ENCODE results near the gene EIF5B. TPM values are rescaled to one million over a fixed set of nuclear protein-coding genes. Genes with fewer than 3 reads are reported as not detected.

EIF5B gene
- total and polyA plus RNA-seq, 4 donors = 22.9 to 36.2 (median 31.7) TPM

DNA sequence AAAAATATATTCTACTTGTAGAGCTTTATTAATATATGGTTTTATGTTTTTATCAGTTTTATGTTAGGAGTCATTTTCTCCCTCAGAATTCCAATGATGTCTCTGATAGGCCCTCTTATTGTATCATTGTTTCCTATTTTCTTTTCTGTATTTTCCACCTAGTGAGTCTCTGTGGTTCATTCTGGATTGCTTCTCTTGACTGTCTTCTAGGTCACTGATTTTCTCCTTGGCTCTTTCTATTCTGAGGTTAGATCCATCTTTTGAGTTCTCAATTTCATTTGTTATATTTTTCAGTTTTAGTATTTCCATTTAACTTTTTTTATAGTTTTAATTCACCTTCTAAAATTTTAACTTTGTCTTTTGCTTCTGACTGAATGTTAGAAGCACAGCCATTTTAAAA lies 37.6 kb downstream of the EIF5B start:
- no peak for DNase-seq
- peaks cover 11 to 48% (median 29%) of the 10 kb centered on the region in 4 donors for H3K36me3 ChIP-seq (ENCODE audit: control insufficient read depth in 4 of 4, insufficient read depth in 4 of 4, low read length in 4 of 4)
- TF ChIP-seq, protein P1, sequence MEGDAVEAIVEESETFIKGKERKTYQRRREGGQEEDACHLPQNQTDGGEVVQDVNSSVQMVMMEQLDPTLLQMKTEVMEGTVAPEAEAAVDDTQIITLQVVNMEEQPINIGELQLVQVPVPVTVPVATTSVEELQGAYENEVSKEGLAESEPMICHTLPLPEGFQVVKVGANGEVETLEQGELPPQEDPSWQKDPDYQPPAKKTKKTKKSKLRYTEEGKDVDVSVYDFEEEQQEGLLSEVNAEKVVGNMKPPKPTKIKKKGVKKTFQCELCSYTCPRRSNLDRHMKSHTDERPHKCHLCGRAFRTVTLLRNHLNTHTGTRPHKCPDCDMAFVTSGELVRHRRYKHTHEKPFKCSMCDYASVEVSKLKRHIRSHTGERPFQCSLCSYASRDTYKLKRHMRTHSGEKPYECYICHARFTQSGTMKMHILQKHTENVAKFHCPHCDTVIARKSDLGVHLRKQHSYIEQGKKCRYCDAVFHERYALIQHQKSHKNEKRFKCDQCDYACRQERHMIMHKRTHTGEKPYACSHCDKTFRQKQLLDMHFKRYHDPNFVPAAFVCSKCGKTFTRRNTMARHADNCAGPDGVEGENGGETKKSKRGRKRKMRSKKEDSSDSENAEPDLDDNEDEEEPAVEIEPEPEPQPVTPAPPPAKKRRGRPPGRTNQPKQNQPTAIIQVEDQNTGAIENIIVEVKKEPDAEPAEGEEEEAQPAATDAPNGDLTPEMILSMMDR (IDR thresholded peaks at IDR 0.05; ENCODE audit: control extremely low read depth, extremely low read depth) = no peak
- no peaks in the 10 kb centered on the region for H3K27me3 ChIP-seq (ENCODE audit: control insufficient read depth in 3 of 3, insufficient read depth in 3 of 3, low read length in 2 of 3)
- H3K9ac ChIP-seq (ENCODE audit: insufficient read depth in 1 of 2, low read length in 2 of 2) = no peak overlapping the region
- H3K4me1 ChIP-seq (ENCODE audit: control insufficient read depth in 5 of 5, insufficient read depth in 5 of 5, low read length in 5 of 5) = no peaks in the 10 kb centered on the region
- H3K4me3 ChIP-seq = no peak overlapping the region
- no peak for ATAC-seq (ENCODE audit: insufficient read depth, low FRiP score)
- peaks cover 0 to 3% (median 0%) of the 10 kb centered on the region in 4 donors for H3K9me3 ChIP-seq (ENCODE audit: control insufficient read depth in 4 of 4, insufficient read depth in 3 of 4, low read length in 3 of 4)
- H3K27ac ChIP-seq (ENCODE audit: low read depth in 1 of 2, low read length in 1 of 2) = no peak overlapping the region

DNA sequence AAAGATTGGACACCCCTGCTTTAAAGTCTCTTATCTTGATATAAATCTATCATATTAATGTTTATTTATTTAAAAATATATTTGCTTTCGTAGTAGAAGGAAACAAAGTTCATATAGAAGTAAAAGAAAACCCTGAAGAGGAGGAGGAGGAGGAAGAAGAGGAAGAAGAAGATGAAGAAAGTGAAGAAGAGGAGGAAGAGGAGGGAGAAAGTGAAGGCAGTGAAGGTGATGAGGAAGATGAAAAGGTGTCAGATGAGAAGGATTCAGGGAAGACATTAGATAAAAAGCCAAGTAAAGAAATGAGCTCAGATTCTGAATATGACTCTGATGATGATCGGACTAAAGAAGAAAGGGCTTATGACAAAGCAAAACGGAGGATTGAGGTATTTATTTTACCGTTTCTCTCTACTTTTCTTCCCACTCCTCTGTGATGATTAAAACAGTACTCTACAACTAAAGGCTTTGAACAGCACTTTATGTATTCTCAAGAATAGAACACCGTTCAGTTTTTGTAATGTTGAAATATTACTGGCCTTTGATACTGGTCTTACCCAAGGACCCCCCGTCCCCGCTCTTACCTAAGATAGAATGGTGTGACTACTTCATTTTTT lies 39.2 kb downstream of the EIF5B start:
- Histone ChIP-seq H3K9me3 (ENCODE audit: control insufficient read depth in 4 of 4, insufficient read depth in 3 of 4, low read length in 3 of 4) (peaks cover 0 to 3% (median 0%) of the 10 kb centered on the region in 4 donors), H3K4me3 (no peak overlapping the region), H3K4me1 (ENCODE audit: control insufficient read depth in 5 of 5, insufficient read depth in 5 of 5, low read length in 5 of 5) (no peaks in the 10 kb centered on the region), H3K9ac (ENCODE audit: insufficient read depth in 1 of 2, low read length in 2 of 2) (no peak overlapping the region), H3K36me3 (ENCODE audit: control insufficient read depth in 4 of 4, insufficient read depth in 4 of 4, low read length in 4 of 4) (peaks cover 11 to 51% (median 27%) of the 10 kb centered on the region in 4 donors), H3K27ac (ENCODE audit: low read depth in 1 of 2, low read length in 1 of 2) (no peak overlapping the region), H3K27me3 (ENCODE audit: control insufficient read depth in 3 of 3, insufficient read depth in 3 of 3, low read length in 2 of 3) (no peaks in the 10 kb centered on the region)
- WGBS, 2 donors = 92 to 93% methylated on average over 7 of the region's 7 CpGs
- ATAC-seq (ENCODE audit: insufficient read depth, low FRiP score) (no peak), DNase-seq (no peak)
- TF ChIP-seq, protein P1 (IDR thresholded peaks at IDR 0.05; ENCODE audit: control extremely low read depth, extremely low read depth) = no peak

DNA sequence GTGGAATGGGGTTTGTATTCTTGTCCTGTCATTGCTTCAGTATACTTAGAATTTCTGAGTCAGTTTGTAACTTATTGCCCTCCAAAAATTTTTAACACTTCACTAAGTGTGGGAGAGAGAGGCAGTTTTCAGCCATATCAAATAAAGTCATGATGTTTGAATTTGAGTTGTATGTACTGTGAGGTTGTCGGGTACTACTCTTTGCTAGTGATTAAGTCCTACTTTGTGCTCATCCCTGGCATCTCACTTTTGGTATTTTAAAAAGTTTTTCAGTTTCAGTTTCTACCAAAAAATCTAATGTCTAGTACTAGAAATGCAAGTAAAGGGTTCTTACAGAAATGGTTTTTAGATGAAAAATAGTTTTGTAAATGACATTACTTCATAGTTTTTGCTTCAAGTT lies 40.7 kb downstream of the EIF5B start:
- DNase-seq (no peak), ATAC-seq (ENCODE audit: insufficient read depth, low FRiP score) (no peak)
- H3K9ac ChIP-seq (ENCODE audit: insufficient read depth in 1 of 2, low read length in 2 of 2) = no peak overlapping the region
- H3K4me3 ChIP-seq = no peak overlapping the region
- H3K4me1 ChIP-seq (ENCODE audit: control insufficient read depth in 5 of 5, insufficient read depth in 5 of 5, low read length in 5 of 5) = no peaks in the 10 kb centered on the region
- 86 to 95% methylated on average over 1 of the region's 1 CpG for WGBS, 2 donors
- H3K27ac ChIP-seq (ENCODE audit: low read depth in 1 of 2, low read length in 1 of 2) = no peak overlapping the region
- TF ChIP-seq, protein P1 (IDR thresholded peaks at IDR 0.05; ENCODE audit: control extremely low read depth, extremely low read depth) = no peak
- no peaks in the 10 kb centered on the region for H3K27me3 ChIP-seq (ENCODE audit: control insufficient read depth in 3 of 3, insufficient read depth in 3 of 3, low read length in 2 of 3)
- peaks cover 11 to 50% (median 27%) of the 10 kb centered on the region in 4 donors for H3K36me3 ChIP-seq (ENCODE audit: control insufficient read depth in 4 of 4, insufficient read depth in 4 of 4, low read length in 4 of 4)
- peaks cover 0 to 3% (median 0%) of the 10 kb centered on the region in 4 donors for H3K9me3 ChIP-seq (ENCODE audit: control insufficient read depth in 4 of 4, insufficient read depth in 3 of 4, low read length in 3 of 4)
